Measurements from ENCODE around the gene ANKRD63. TPM values are rescaled to one million over a fixed set of nuclear protein-coding genes. Genes with fewer than 3 reads are reported as not detected.

Gene ANKRD63
- total RNA-seq, 4 donors from 2014 or later, result not detected

- H3K4me1 ChIP-seq, result peaks cover 33 to 38% (median 37%) of the 10 kb centered on the region in 4 donors
- 57% methylated on average over 17 of the region's 33 CpGs for WGBS
- H3K4me3 ChIP-seq, result peak overlapping the region in 1 of 4 donors; percentile 56
- H3K36me3 ChIP-seq, result no peaks in the 10 kb centered on the region
- no peak for DNase-seq (ENCODE audit: extremely low spot score)
- H3K9me3 ChIP-seq, result no peaks in the 10 kb centered on the region
- H3K27ac ChIP-seq (replicated peaks in 1 of 4), result no peak overlapping the region
- peaks cover 26 to 66% (median 43%) of the 10 kb centered on the region in 4 donors for H3K27me3 ChIP-seq
- intact Hi-C loops (cut with DNase I), result loop anchor here (5.0 kb wide), 1 partner anchor 34 kb away; no protein-coding TSS in a partner anchor
- no peak for TF ChIP-seq POLR2AphosphoS5 (IDR thresholded peaks at IDR 0.05)
- TF ChIP-seq CTCF (IDR thresholded peaks at IDR 0.05), result no peak
These were observed 894 bp upstream of the ANKRD63 start for GRCh38 chr15:40283615-40284300.

GRCh38 chr15:40282147-40282868, 556 bp downstream of the ANKRD63 start:
- 5% methylated on average over 4 of the region's 92 CpGs for WGBS
- no peak overlapping the region for H3K27ac ChIP-seq (replicated peaks in 1 of 4)
- DNase-seq (ENCODE audit: extremely low spot score), result no peak
- H3K9me3 ChIP-seq, result no peaks in the 10 kb centered on the region
- H3K4me1 ChIP-seq, result peaks cover 33 to 38% (median 37%) of the 10 kb centered on the region in 4 donors
- intact Hi-C loops (cut with DNase I), result loop anchor here (5.0 kb wide), 1 partner anchor 35 kb away; no protein-coding TSS in a partner anchor
- no peaks in the 10 kb centered on the region for H3K36me3 ChIP-seq
- peak overlapping the region; percentile 53 to 59 (median 54) for H3K4me3 ChIP-seq
- TF ChIP-seq EP300 (IDR thresholded peaks at IDR 0.05) (no peak), POLR2AphosphoS5 (IDR thresholded peaks at IDR 0.05) (no peak), CTCF (IDR thresholded peaks at IDR 0.05) (peak; percentile 22 to 36 (median 34)), POLR2A (IDR thresholded peaks at IDR 0.05; ENCODE audit: low read depth) (no peak)
- H3K27me3 ChIP-seq, result peaks cover 26 to 80% (median 43%) of the 10 kb centered on the region in 4 donors

- H3K9me3 ChIP-seq, result no peaks in the 10 kb centered on the region
- no peaks in the 10 kb centered on the region for H3K36me3 ChIP-seq
- H3K27me3 ChIP-seq, result peaks cover 26 to 75% (median 43%) of the 10 kb centered on the region in 4 donors
- peak overlapping the region; percentile 53 to 59 (median 54) for H3K4me3 ChIP-seq
- DNase-seq (ENCODE audit: extremely low spot score), result no peak
- 10% methylated on average over 46 of the region's 51 CpGs for WGBS
- intact Hi-C loops (cut with DNase I), result loop anchor here (5.0 kb wide), 1 partner anchor 36 kb away; no protein-coding TSS in a partner anchor
- no peak overlapping the region for H3K27ac ChIP-seq (replicated peaks in 1 of 4)
- TF ChIP-seq POLR2A (IDR thresholded peaks at IDR 0.05; ENCODE audit: low read depth) (no peak), POLR2AphosphoS5 (IDR thresholded peaks at IDR 0.05) (no peak), EP300 (IDR thresholded peaks at IDR 0.05) (no peak), CTCF (IDR thresholded peaks at IDR 0.05) (no peak)
- H3K4me1 ChIP-seq, result peaks cover 33 to 38% (median 37%) of the 10 kb centered on the region in 4 donors
These were observed 1.1 kb downstream of the ANKRD63 start for GRCh38 chr15:40281801-40282146.

- intact Hi-C loops (cut with DNase I), result loop anchor here (5.0 kb wide), 1 partner anchor 36 kb away; no protein-coding TSS in a partner anchor
- Histone ChIP-seq H3K9me3 (no peaks in the 10 kb centered on the region), H3K27me3 (peaks cover 26 to 74% (median 43%) of the 10 kb centered on the region in 4 donors), H3K4me3 (peak overlapping the region; percentile 53 to 59 (median 54)), H3K27ac (replicated peaks in 1 of 4) (no peak overlapping the region), H3K4me1 (peaks cover 33 to 38% (median 37%) of the 10 kb centered on the region in 4 donors), H3K36me3 (no peaks in the 10 kb centered on the region)
- DNase-seq (ENCODE audit: extremely low spot score), result no peak
- no peak for TF ChIP-seq CTCF (IDR thresholded peaks at IDR 0.05)
- TF ChIP-seq POLR2A (IDR thresholded peaks at IDR 0.05; ENCODE audit: low read depth), result no peak
- TF ChIP-seq POLR2AphosphoS5 (IDR thresholded peaks at IDR 0.05), result no peak
- TF ChIP-seq EP300 (IDR thresholded peaks at IDR 0.05), result no peak
- 83% methylated on average over 16 of the region's 43 CpGs for WGBS
These were observed 1.6 kb downstream of the ANKRD63 start for GRCh38 chr15:40281057-40281800.

Data from esophagus muscularis mucosa (tissue), 4 donors.